IPS-NIHi7 (cell line): ENCODE results near the gene BCOR.

Source experiments
- DNase-seq: peaks from one replicate; pipeline ENCODE4 v3.0.0; 2012; ENCODE audit warnings: mixed read lengths; ENCODE audit errors: extremely low spot score

Gene BCOR

DNA sequence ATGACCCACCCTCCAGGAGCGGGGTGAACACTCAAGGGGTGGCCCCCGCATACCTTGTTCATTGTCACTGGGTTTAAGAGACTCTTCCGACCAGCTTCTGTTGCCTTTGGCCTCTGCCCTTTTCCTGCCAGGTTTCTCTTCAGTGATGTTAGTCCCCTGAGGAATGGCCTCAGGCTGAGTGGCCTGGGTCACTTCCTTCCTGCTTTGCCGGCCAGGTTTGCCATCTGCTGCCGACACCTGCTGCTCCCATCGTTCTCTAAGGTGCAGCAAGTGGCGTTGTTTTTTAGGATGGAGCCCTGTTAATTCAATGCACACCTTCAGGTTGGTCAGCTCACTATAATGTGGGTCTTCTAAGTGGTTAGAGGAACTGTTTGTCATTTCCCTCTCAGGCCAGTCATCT is 34.2 kb downstream of the BCOR start:
- no peak for DNase-seq

DNA sequence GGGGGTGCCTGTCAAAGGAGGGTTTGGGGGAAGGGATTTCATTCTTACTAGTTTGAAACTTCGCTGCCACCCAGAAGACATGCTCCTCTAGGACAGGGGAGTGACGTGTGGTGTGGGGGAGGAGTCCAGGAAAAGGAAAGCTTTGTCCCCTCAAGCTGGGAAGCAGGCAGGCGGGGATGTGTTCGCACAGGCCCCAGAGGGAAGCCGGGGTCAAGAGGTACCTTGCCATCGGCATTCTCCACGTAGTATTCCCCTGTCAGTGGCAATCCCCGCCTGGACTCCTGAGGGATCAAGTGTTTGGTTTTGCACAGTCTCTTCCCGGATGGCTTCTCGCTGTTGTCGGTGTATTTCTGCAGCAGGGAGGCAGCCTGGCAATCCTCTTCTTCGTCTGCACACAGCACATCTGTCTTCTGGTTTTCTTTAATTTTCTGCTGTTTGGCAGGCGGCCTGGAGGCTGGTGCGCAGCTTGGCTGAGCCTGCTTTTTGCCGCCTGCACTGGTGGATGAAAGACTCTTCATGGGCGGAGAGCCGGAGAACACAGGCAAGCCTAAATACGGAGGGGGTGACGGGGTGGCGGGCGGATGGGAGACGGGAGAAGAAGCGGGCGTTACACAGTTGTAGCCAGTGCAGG is 35.1 kb downstream of the BCOR start:
- no peak for DNase-seq

GRCh38 chrX:40061871-40062524 is 35.8 kb downstream of the BCOR start:
- DNase-seq: peak; percentile 41

DNA sequence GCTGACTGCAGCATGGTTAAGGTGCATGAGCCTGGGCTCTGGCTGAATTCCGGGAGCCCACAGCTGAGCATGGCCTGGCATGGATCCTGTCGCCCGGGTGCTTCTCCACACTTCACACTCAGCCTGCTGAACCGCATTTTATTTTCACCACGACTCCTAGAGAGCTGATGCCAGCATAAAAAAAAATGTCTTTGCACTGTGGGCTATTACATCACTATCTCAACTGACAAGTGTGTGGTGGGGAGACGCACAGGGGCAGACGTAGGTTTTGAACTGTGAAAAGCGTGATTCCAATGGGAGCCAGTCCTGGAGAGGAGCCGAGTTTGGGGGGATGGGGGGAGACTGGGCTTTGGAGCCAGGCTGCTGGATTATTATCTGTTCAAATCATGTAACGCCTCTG is 36.8 kb downstream of the BCOR start:
- no peak for DNase-seq

- DNase-seq: no peak
Measured at GRCh38 chrX:40060356-40060845, 37.4 kb downstream of the BCOR start.

DNA sequence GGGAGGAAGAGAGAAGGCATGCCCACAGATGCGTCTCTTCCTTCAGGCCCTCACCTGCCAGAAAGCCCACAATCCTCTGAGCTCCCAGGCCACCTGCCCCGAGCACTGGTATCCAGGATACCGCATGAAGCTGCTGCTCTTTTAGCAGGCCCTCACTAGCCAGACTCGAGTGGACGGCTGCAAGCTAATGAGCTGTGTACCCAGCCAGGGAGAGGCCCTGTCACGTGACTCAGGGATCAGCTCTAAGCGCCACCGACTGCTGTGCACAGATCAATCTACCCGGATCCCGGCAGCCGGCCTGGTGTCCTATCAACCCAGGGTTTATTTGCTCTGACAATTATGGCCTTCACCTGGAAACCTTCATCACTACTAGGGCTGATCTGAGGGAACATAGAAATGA is 39.0 kb downstream of the BCOR start:
- DNase-seq: no peak

DNA sequence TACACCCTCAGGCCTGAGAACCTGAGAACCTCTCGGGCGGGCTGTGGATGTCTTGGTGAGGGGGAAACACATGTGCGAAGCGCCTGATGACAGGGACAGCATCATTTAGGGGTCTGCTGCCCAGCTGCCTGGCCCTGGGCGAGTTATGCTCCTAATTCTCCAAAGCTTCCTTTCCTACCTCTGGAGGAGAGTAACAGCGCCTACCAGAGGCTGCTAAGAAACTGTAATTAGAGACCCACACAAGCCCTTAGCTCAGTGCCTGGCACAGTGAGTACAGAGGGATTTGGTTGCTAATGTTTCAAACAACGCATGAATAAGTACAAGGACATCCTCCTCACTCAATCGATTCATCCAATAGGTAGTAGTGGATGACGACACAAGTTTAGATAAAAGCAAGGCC is 40.4 kb downstream of the BCOR start:
- DNase-seq: no peak

DNA sequence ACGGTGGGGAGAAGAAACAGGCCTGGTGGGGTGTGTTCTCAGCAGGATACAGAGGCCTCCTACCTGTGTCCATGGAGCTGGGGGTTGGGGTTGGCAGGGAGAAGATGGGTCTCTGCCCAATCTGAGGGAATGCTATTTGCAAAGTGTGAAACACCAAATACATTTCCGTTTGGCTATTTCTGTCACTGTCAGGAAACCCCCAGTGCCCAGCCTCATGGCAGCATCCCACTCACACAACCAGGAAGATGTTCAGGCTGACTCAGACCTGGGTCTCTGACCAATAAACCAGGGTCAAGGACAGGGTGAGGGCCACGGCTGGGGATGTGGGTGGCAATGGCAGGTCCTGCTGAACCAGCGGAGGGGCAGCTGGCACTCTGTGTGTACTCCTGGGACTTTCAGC is 41.3 kb downstream of the BCOR start:
- no peak for DNase-seq

GRCh38 chrX:40055495-40055894 is 42.3 kb downstream of the BCOR start:
- no peak for DNase-seq

DNA sequence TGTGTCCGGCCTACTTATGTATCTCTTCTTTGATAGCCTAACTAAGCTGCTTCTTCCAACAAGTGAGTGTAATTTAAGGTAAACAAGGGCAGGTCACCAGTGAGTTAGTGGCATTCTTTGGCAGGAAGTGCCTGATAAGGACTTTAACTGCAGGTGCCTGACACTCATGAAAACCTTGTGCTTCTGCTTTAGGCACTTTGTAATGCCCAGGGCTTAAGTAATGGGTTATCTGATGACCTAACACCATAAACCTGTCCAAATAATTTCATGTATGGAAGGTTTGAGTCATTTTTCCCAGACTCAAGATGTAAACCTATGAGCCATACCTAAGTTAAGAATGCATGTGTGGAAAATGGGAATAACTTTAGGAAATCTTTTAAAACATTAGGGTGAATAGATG is 43.0 kb downstream of the BCOR start:
- DNase-seq: no peak

DNA sequence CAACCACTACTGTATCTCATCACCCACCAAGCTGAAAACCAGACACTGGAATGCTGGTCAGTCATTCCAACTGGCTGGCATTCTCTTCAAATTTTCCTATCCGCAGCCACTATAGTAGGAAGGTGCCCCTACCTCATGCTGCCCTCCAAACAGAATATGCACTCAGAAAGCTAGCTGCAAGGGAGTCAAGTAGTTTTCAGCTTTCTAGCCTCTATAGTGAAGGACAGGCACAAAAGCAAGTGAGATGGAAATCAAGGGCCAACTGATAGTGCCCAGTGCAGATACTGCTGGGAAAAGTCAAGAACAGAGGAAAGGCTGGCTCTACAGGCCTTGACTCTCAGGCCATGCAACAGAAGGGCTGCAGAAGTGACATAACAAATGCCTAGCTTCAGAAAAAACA is 47.2 kb downstream of the BCOR start:
- no peak for DNase-seq

GRCh38 chrX:40049084-40049641 is 48.6 kb downstream of the BCOR start:
- no peak for DNase-seq

DNA sequence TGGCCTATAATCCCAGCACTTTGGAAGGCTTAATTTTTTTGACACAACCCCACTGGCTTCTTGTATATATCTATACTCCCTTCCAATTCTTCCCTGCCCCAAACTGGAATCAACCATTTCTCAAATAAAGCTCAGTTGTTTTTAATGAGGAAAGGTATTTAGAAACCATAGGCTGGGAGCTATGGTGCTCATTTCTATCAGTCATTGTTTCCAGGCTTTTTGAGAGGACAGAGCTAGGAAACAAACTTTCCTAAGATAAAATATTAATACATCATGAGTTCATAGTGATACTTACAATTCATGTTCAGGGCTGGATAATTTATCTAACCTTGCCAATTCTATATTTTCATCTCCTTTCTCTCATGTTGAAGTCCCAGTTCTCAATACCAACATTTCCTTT is 50.3 kb downstream of the BCOR start:
- no peak for DNase-seq

GRCh38 chrX:40043895-40044294 is 53.9 kb downstream of the BCOR start:
- DNase-seq: no peak

- no peak for DNase-seq
Measured at GRCh38 chrX:40041915-40042314, 55.8 kb downstream of the BCOR start.

- no peak for DNase-seq
Measured at GRCh38 chrX:40040686-40041461, 56.9 kb downstream of the BCOR start.

- no peak for DNase-seq
Measured at GRCh38 chrX:40039887-40040286, 57.9 kb downstream of the BCOR start.

DNA sequence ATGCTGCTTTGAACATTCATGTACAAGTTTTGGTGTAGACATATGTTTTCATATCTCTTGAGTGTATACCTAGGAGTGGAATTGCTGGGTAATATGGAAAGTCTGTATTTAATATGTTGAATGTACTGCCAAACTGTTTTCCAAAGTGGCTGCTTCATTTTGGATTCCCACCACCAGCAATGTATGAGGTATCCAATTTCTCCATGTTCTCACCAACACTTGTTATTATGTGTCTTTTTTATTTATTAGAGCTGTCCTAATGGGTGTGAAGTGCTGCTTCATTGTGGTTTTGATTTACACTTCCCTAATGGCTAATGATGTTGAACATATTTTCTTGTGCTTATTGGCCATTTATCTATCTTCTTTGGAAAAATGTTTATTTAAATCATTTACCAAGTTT is 60.4 kb downstream of the BCOR start:
- DNase-seq: no peak

- DNase-seq: no peak
Measured at GRCh38 chrX:40035726-40036125, 62.0 kb downstream of the BCOR start.

DNA sequence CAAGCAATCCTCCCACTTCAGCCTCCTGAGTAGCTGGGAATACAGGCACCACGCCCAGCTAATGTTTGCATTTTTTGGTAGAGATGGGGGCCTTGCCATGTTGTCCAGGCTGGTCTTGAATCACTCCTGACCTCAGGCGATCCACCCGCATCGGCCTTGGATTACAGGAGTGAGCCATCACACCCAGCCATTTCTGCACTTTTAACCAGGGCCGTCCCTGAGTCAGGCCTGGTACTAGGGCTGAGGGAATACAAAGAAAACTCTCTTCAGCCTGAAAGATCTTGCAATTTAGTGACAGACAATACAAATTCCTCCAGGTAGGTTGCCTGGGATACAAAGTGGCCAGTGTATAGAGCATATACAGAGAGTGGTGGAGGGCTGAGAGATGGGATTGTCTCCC is 65.8 kb downstream of the BCOR start:
- no peak for DNase-seq

DNA sequence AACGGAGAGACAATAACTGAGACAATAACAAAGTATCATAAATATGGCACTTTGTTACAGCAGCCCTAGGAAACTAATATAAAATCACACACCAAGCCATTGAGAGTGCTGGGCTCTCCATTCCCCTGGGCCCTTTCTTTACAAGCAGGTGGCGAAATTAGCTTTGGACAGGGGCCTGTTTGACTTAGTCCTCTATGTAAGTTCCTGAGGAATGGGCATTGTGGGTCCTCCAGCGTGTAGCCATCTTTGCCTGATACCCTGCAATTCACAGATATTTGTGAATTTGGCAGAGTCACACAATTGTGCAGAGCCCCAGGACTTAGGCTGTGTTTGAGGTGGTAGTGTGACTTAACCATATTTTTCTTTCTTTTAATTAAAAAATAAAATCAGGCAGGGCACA is 67.6 kb downstream of the BCOR start:
- no peak for DNase-seq

GRCh38 chrX:40022421-40022820 is 75.3 kb downstream of the BCOR start:
- no peak for DNase-seq

DNA sequence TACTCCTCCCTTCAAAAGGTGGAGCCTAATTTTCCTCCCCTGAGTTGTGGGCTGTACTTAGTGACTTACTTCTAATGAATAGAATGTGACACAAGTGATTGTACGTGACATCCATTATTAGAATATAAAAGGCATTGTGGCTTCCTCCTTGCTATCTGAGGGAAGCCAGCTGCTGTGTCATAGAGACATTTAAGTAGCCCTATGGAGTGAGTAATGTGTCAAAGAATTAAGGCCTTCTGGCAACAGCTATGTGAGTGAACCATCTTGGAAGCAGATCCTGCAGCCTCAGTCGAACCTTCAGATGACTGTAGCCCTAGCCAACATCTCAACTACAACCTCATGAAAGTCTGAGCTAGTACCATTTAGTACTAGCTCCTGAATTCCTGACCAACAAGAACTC is 76.1 kb downstream of the BCOR start:
- no peak for DNase-seq
